Measurements from ENCODE around the gene CISTR.
"Not testable (repeated sequence)": the region's sequence is repeated elsewhere in the genome, so short reads cannot be mapped to it uniquely, and the experiment has no call there.

CISTR gene

DNA sequence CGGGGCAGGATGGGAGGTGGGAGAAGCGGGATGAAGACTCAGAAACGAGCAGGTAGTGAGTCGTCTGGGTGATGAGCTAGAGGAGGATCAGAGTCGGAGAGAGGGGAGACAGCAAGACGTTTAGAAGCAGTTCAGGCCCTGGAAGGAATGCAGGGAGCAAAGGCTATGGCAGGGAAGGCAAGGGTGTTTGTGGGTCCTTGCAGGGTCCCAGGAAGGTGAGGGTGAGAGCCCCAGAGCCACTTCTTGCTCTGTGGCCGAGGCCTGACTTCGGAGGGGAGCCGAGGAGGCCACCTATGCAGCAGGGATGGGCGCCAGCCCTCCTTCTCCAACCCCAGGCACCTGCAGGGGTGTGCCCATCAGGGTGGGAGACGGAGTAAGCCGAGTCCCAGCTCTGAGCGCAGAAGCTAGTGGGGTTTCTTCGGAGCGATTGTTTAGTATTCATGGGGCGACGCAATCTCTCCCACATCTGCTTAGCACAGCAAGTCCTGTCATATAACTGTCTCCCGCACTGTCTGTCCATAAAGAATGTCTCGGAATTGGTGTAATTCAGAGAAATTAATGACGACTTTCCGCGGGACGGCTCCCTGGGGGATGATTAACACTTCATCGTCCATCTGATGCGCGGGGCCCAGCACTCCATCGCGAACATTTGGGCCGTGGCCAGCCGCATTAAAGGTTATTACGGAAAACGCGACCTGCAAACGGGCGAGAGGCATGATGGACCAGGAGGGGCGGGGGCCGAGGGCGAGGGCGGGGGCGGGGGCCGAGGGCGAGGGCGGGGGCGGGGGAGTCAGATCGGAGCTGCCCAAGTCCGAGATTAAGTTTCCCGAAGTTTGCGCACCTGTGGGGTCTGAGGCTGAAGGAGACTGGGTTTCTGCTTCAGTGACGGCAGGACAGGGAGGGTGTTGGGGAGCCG, 12.3 kb downstream of the CISTR start:
- DNase-seq, result no peak

DNA sequence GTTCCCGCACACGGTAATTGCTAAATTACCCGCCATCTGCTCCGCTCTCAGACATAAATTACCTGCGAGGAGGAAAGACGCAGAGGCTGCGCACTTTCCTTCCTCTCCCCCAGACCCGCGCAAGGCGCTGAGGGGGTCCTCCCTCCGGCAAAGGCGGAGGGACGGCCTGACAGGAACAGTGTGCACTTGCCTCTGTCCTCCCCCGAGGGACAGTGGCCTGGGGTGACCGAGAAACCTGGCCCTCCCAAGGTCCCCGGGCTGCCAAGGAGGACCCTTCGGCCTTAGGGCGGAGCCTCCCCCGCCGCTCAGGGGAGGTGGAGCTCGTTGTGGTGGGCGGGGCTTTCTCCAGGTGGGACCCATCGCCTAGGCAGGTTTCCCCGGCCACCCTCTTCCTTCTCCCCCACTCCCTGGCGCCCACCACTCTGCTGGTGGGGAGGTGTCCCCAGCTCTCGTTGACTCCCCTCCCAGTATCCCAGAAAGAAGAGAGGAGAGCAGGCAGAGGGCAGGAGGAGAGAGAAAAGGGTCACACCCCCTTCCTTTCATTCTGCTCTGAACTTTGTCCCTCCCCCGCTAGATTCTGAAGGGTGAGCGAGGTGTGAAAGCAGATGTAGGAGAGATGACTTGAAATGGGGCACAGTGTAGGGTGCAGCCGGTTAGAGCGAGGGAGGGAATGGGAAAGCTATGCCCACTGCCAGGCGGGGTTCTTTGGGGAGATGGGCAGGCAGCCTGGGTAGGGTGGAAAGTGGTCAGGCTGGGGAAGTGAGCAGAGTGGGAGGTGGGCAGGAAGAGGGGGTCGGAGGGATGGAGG, 13.2 kb downstream of the CISTR start:
- peak; percentile 29 for DNase-seq

DNA sequence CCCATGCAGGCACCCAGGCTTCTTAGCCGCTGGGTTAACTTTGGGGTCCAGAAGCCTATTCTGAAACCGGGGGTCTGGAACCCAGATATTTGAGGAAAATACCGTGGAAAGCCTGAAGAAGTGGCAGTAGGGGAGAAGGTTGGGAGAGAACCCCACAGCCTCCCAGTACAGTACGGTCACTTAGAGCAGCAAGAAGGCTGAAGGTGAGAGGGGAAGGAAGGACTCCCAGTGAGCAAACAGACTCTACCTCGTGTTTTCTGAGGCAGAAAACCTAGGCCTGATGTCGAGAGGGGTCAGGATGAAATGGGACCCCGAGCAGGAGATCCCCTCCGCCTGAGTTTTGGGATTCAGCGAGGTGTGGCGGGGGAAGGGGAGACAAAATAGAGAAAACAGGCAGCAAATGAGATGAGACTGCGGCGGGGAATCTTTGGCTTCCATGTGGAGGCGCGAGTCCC, 13.8 kb downstream of the CISTR start:
- no peak for DNase-seq

DNA sequence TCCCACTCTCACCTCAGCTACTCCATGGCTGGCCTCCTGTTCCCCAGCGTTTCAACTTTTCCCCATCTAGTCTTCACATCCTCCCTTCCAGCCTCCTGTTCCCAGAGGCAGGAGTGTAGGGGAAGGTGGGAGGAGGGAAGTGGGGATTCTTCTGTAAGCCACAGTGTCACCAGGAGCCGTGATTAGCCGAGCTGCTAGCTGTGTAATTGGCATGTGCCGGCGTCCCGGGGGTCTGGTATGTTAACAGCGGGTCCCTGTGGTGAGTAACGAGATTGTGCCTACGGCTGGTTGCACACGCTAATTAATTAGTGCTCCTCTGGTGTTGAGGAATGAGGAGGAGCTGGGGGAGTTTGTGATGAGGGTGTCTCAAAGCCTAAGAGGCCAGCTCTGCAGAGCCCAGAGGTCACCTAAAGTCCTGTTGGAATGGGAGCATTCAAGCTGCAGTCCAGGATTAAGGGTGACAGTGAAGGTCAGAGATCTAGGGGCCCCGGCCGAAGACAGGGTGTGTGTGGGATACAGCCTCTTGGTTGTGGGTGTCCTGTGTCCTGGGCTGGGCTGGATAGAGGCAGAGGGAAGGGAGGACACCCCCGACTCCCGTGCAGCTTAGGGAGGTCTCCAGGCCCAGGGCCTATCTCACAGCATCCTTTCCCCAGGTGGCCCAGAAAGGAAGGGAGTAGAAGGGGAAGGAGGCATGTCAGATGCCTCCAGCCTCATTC, 14.5 kb downstream of the CISTR start:
- no peak for DNase-seq

DNA sequence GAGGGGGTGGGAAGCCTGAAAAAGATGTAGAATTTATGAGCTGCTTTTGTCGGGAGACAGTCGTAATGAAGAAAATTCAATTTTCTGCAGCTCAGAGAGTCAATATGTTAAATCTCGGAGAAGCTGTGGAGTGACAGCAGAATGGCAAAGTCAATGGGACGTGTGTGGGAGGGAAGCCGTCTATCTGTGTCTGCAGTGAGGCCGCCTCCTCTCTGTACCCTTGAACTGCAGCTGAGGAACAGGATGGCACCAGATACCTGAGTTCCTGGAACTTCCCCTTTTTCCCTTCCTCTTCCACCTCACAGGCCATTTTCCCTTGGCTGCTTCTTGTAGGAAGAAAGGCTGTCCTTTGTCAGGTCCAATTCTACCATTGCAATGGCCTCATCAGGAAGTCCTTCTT, 15.2 kb downstream of the CISTR start:
- DNase-seq, result no peak

DNA sequence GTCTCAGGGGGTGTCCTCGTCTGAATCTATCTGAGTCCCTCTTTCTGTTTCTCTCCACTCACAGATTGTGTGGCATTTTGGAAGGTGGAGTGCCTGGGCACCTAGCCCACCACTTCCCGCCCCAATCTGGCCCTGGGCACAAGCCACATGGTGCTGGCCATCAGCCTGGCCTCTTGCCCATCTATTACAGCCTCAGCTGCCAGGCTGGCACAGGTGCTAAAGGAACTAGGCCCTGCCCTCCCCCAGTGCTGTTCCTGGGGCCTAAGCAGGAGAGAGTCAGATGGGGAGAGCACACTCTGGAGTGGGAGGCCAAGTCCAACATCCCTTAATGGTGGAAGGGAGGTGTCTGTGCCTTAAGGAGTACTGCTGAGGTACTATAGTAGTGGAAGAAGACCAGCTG, 16.2 kb downstream of the CISTR start:
- DNase-seq, result no peak

DNA sequence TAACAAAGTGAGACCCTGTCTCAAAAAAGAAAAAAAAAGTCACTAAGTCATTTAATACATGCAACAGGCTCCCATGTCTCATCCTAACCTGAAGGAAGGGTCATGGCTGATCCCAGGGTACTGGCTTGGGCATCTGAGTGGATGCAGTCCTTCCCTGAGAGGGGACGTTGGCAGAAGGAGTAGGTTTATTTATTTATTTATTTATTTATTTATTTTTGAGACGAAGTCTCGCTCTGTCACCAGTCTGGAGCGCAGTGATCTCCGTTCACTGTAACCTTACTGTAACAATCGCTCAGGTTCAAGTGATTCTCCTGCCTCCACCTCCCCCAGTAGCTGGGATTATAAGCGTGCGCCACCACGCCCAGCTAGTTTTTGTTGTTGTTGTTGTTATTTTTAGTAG, 17.4 kb downstream of the CISTR start:
- no peak for DNase-seq

DNA sequence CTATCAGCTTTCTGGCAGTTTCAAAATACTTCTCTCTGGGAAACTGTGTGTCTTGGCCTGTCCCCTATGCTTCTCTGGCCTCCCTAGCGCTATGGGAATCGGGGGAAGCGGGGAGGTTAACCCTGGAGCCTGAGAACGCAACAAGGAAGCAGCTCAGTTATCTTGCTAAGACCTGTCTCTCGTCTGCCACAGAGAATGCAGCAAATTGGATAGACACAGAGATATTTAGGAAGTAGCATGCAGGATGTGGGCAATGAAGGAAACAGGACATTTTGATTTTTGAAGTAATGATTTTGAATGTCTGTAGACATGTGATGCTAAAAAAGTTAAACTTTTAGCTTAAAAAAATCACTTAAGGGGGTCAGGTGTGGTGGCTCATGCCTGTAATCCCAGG, 18.0 kb downstream of the CISTR start:
- no peak for DNase-seq

DNA sequence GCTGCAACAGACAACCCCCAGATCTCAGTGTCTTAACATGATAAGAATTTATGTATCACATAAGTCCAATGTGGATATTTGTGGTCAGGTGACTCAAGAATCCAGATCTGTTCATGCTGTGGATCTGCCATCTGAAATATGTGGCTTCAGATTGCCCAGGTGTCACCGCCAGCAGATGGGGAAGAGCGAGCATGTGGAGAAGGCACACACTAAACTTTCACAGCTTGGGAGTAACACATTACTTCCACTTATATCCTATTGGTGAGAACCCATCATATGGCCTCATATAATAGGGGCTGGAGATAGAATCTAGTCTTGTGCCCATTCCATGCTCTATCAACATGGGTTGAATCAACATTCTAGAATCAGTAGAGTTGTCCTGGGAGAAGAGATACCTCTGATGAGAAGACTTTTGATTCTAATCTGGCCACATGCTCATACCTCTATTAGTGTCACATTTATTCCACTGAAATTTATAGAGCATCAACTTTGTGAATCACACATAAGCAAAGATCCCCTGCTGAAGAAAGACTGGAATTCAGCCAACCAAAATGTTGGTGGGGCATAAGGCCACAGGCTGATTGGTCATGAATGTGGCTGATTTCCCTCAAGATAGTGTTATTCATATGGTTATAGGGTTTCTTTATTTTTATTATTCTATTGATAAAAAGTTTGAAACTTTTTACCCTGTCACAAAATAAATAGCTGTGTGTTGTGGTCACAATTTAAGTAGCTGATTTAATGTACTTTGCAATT, 18.6 kb downstream of the CISTR start:
- DNase-seq, result no peak

DNA sequence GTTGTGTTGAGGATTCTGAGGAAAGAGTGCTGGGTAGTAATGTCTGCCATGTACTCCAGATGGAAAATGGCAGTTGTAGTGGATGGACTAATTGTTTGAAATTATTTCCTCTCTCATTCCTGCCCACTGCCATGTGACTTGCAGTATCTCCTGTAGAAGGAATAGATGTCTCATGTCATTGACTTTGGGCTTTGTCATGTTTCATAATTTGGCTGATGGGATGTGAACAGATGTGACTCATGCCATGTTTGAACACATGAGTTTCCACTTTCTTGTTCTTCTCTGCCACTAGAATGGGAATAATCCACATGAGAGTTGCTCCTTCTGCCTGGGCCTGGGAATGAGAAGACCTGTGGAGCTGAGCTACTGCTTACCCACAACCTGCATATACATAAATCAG, 22.1 kb downstream of the CISTR start:
- DNase-seq, result no peak

DNA sequence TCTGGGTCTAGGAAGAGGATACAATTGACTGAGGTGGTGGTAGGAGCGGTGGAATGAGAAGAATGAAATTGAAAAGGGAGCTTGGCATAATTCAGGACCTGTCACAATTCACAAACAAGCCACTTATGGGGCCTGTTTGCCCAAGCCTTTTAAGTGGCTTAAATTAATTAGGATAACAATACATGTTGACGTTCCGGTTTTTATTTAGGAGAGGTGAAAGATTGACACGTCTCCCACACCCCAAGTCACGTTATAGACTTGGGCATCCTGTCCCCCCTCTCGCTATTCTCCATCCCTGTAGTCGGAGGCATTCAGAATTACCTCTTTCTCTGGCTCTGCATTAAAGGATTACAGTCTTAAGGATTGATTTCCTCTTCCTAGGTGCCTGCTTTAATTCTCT, 23.6 kb downstream of the CISTR start:
- no peak for DNase-seq

DNA sequence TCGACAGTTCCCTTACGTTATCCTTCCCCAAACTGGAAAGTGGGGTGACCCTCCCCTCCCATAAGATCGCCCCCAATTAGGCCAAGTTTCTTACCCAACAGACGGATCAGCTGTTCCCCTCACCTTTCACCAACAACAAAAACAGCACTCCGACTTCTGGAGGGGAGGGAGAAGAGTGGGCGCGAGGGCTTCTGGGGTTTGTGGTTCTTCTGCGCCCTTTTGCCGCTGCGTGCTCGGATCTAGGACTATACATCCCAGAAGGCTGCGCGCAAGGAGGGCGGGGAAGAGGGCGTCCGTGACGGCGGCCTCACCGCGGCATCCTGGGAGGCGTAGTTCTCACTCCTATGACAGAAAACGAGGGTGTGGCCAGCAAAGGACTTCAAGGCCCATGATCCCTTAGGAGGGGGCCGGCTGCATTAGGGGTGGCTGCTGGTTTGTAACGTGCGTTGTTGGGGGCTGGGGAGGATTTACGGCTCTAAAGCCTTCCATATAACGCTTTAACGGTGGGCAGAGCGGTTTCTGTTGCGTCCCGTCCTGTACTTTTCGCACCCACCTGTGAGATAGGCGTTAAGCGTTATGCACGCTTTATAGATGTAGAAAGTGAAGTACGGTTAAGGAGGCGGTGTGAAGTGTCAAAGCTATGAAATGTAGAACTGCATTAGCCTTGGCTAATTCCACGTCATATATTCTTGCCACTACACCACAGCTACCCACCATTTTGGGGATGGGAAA, 24.3 kb downstream of the CISTR start, which contains the start of gene CALCOCO1:
TSS of gene CALCOCO1 (minus strand) at position 143 of the 732 bp plus-strand sequence. CDS start 2,210 bp downstream, outside the sequence.
- DNase-seq, result peak; percentile 94

DNA sequence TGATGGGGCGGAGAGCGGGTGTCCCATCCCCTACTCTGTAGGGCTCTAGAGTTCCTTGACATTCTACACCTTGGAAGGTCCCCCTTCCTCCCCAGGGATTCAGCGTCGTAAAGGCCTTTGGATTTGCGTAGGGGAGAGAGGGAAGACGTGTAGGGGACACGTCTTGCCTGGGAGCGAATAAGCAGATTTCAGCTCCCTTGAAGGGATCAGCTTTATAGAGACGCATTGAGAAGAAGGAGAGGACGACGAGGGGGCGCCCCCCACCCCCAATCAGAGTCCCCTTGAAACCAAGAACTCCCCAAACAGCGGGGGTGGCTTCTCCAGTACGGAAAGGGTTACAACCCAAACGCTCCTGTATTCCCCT, 24.9 kb downstream of the CISTR start:
- DNase-seq, result no peak

DNA sequence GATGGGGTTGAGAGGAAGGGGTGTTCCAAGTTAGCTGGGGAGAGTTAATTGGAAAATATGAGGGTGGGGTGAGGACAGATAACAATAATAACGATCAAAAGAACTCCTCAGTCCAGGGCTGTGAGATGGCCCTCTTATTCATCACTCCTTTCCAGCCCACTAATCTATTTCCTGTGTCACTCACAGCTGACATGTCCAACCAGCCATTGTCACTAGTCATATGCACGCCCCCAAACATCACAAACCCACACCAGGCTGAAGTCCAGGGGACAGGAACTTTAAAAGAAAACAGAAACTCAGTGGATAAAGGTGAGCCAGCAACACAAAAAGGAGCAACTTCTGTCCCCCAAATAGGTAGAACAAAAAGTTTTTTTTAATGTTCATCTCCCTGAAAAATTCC, 25.4 kb downstream of the CISTR start:
- DNase-seq, result no peak

DNA sequence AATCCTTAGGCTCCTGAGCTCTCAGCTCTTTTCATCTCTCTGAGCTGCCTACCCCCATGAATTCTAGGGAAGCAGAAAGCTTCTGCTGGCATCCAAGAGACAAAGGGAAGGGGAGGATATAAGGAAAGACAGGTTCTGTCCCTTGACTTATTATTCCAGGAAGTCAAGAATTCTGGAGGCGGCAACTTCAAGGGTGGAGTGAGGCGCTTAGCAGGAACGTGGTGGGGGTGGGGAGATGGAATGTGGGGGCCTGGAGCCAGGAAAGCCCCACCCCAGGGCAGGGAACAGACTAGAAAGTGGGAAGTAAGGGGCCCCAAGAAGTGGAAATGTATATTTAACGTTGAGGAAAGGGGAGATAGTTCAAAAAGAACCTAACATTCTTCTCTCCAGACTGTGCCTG, 26.0 kb downstream of the CISTR start:
- no peak for DNase-seq

DNA sequence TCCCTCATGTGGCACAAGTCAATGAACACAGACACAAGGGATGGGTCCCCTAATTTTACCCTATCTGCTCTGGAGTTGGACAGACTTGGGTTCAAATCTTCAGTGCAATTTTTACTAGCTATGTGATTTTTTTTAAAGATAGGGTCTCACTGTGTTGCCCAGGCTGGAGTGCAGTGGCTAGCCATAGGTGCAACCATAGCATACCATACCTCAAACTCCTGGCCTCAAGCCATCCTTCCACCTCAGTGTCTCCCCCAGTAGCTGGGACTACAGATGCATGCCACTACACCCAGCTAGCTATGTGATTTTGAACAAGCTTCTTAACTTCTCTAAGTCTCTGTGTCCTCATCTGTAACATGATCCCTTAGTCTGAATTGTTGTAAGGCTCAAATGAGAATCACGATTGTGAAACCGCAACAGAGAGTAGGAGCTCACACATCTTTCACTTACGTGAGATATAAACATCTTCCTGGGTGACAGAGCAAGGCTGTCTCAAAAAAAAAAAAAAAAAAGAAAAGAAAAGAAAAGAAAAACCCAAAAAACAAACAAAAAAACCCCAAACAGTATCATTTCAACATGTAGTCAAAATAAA, 29.2 kb downstream of the CISTR start:
- no peak for DNase-seq

DNA sequence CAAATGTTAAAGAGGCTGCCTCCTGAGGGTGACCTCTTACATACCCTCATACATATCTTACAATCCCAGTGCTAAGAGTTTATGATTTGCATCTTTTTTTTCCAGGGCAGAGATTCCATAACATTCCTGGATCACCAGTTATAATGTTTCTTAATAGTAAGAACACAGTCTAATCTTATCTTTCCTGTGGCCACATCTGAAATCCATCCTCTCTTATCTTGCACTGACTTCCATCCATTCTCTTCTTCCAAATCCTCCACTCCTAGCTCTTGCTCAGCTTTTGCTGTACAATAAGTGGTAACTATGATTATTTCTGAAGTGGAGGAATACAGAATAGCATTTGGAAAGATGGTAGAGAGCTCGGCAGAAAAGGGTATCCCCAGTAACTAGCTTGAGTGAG, 30.8 kb downstream of the CISTR start:
- no peak for DNase-seq

DNA sequence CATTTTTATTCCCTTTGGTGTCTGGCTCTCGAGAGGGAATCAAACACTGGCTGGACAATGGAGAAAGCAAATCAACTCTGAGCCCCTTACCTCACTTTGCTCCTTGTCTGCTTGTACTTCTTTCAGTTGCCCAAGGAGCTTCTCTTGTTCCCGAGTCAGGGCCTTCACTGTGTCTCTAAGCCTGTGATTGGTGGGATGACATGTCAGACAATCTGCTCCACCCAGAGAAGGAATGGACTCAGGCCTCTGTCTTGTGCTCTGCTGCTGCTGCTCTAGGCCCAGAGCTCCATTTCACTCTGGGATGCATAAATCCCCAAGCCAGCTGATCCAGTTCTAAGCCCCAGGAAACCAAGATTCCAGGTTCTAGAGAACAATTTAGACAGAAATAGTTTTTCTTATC, 32.1 kb downstream of the CISTR start:
- no peak for DNase-seq

DNA sequence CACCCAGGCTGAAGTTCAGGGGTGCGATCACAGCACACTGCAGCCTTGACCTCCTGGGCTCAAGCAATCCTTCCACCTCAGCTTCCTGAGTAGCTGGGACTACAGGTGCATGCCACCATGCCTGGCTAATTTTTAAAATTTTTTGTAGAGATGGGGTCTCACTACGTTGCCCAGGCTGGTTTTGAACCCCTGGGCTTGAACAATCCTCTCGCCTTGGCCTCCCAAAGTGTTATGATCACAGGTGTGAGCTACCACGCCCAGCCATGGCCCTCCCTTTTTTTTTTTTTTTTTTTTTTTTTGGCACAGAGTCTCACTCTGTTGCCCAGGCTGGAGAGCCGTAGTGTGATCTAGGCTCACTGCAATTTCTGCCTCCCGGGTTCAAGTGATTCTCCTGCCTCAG, 33.2 kb downstream of the CISTR start:
- not testable (repeated sequence) for DNase-seq

DNA sequence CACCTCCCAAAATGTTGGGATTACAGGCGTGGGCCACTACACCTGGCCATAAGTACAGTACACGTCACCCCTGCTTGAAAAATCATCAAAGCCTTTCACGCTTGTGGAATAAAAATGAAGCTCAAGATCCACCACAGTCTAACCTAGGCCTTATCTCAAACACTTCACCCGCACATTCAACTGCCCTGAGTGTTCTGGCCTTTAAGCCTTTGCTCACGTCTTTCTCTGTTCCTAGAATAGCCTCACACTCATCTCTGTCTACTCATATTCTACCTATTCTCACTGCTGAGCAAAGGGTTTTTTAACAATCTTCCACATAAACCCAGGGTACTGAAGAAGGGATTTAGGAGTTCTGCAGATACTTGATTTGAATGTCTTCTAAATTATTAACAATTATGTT, 34.5 kb downstream of the CISTR start:
- no peak for DNase-seq

DNA sequence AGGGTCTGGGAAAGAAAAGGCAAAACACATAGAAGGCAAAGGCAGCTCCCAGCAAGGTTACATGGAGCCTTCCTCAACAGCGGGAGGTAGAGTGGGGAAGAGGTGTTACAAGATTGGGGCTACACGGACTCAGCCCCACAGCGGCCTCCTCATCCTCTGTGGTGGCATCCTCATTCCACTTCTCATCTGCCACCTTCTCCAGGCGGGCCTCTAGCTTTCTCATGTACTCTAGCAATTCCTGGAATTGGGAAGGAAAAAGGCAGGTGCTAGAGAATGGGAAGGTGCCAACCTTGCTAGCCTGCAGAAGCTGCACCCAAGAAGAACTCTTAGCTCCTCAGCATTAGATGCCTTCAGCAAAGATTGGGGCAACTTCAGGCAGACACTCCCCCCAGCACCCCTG, 37.8 kb downstream of the CISTR start:
- no peak for DNase-seq

Data from activated CD4-positive, alpha-beta T cell treated with anti-CD3 and anti-CD28 coated beads for 1 hour (primary cell).